MV-4-11 (cell line): Measurements from ENCODE around the gene ARHGEF26.

ENCODE experiments used
- DNase-seq: peaks from one replicate; lab custom pipeline; 2025; lab: John Stamatoyannopoulos, UW

ARHGEF26 gene

DNA sequence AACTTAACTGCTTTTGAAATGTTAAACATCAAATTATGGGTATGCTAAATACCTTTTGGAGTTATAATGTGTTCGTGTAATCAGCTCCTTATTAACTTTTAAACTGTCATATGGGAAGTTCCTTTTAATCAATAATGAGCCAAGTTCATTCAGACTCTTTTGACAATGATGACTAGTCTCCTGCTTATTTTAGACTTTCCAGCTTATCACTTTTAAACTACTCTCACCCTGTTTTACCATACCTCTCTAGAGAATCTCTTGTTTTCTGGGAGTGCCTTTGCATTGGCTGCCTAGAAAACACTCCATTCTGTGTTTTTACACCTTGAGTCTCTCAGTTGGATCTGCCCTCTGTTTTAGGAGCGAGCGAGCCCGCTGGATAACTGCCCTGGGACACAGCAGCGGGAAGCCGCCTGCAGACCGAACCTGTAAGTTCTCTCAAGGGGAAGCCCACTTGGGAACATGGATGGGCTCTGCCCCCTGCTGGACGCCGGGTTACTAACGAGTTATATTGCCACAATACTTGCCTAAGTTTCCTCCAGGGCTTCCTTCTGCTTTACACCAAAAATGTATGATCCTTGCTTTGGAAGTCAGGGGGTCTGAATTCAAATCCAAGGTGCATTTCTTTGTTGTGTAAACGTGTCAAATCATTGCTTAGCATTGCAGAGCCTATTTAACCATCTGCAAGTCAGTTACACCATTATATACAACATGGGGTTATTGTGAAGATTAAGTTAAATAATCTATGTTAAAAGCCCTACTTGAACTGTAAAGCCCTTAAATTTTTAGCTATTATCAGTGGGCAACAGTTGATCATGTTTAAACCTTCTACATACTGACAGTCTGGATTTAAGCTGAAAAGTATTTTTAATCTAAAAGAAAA lies 131.8 kb downstream of the ARHGEF26 start:
- peak; percentile 70 for DNase-seq

GRCh38 chr3:154254527-154254926 lies 133.3 kb downstream of the ARHGEF26 start:
- DNase-seq, result no peak

DNA sequence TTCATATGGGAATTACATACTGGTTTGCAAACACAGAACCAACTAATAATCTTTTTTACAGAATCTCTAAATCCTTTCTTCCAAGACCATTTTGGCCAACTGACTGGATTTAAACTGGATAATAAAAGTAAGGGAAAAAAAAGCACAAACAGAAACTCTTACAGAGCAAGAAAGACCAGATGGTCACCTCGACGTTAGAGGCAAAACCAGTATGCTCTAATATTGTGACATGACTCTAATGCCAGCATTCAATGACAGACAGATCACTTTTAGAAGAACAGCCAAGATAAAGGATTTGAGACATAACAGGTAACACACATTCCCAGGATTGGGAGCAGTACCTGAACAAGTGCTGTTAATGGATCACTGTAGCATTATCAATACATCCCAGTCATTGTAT lies 152.2 kb downstream of the ARHGEF26 start:
- no peak for DNase-seq

- DNase-seq, result no peak
These were observed 153.2 kb downstream of the ARHGEF26 start for GRCh38 chr3:154274348-154274747.

GRCh38 chr3:154275292-154275691 lies 154.1 kb downstream of the ARHGEF26 start:
- DNase-seq, result no peak

DNA sequence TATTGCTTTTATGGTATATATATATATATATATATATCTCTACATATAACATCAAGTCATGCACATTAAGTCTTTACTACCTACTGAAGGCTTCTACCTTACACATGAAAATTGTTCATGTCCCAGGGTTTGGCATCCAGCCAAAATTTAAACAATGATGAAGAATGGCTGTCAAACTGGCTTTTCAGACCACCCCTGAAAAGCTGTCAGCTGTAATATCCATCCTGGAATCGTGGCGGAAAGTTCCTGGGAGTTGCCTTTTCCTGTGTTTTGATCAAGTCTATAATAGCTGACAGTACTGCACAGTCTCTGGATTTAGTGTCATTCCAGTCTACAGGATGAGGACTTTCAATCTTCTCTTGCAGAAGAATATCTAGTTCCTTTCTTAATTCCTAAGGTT lies 154.8 kb downstream of the ARHGEF26 start:
- DNase-seq, result no peak

DNA sequence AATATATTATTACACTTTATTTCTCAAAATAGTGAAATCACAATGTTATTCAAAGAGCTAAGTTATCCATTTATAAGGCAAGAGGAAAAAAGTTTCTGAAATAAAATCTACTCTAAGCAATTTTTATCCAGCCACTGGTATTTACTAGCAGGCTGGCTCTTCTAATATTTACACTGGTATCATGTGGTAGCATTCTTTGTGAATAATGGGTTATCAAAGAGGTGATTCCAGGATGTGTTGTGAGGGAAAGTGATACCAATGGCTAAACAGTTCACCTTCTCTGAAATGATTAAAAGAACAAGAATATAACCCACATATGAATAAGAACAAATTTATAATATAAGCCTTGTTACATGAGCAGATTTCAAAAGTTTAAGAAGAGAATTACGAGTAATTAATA lies 159.0 kb downstream of the ARHGEF26 start:
- DNase-seq, result no peak

DNA sequence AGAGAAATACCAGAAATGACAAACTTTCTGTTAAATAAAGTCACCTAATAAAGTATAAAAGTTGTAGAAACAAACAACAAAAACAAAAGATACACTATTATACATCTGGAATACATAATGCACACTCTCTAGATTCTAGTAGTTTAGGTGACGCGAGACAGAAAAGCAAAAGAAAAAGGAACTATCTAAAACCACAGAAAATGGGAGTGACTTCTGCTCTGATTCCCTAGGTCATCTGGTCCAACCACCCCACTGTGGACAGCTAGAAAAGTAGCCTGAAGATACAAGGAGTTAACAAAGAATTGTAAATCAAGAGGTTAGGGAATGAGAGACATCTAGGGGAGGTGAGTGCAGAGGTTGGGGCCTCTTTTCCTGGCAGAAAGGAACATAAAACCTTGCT lies 164.0 kb downstream of the ARHGEF26 start:
- peak; percentile 60 for DNase-seq

DNA sequence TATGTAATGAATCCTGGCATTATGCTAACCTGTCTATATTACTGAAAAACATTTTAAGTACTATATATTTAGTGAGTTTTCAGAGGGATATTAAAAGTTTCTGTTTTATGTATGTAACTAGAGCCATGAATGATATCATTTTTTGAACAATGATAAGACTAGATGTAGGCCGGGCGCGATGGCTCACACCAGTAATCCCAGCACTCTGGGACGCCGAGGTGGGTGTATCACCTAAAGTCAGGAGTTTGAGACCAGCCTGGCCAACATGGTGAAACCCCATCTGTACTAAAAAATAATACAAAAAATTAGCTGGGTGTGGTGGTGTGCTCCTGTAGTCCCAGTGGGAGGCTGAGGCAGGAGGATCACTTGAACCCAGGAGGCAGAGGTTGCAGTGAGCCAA lies 169.0 kb downstream of the ARHGEF26 start:
- DNase-seq, result no peak

DNA sequence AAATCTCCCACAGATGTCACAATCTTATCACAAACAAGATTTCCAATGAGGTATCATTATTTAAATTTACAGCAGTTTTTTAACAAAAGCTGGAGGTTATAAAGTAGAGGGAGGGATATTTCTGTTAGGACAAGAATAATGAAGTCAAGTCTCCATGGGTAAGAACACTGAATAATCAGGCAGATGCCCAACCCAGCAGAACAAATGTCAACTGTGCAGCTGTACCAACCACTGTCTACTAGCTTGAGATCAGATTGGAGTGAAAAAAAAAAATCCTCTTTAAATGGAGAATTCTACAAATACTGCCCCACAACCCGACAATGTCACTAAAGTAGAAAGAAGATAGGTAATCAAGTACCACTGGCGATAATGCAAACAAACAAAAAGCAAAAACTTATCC lies 172.8 kb downstream of the ARHGEF26 start:
- DNase-seq, result no peak

DNA sequence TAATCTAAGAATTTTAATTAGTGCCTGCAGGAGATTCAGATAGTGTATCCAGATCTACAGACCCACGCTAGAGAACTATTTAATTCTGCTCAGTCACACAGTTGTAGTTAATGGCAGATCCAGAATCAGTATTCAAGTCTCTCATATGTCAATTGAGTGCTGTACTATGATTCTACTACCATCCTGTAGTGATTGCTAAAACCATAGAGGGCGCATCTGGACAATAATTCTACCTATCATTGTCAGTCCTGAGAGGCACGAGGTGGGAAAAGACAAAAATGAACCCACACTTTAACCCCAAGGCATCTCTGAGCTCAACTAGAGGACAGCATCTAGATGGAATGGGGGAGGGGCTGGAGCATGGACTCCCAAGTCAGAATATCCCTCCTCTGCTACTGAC lies 180.4 kb downstream of the ARHGEF26 start:
- DNase-seq, result no peak

DNA sequence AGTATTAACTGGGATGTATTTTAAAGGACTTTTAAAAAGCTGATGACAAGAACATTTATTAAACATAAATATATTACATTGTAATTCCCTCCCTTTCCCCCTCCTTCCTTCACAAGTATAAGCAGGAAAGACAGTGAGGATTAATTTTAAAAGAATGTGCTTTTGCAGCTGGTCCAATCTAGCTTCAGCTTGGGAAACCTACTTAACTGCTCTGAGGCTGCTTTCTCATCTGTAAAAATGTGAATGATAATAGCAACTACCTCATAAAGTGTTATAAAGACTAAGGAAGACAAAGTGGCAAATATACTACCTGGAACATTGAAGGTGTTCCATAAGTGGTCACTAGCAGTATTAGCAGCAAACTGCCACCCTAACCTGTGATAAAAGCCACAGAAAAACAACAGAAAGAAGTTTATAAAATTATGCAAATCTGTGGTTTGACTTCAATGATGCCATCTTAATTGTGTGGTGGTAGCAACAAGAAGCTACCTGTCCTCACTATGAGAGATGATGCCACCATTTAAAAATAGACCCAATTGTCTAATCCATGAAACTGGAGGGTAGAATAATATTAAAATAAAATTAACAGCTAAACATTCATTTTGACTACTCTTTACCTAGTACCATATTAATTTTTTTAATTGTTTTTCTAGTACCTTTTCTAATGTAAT lies 183.1 kb downstream of the ARHGEF26 start:
- no peak for DNase-seq

DNA sequence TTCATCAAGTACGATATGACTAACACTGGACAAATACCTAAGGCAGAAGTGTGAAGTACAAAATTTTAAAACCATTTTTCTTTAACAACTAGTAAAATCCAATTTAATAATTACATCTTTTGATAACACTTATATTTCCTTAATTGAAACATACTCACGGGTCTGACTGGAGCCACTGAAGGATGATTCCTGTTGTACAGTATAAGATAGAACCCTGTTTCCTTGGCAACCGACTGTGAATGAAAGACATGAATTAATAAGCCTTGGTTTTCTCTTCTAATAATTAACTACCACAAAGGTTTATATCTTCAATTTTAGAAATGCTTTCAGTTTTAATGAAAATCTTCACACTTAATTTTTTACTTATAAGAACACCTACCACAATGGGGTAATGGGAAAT lies 183.7 kb downstream of the ARHGEF26 start:
- DNase-seq, result no peak

DNA sequence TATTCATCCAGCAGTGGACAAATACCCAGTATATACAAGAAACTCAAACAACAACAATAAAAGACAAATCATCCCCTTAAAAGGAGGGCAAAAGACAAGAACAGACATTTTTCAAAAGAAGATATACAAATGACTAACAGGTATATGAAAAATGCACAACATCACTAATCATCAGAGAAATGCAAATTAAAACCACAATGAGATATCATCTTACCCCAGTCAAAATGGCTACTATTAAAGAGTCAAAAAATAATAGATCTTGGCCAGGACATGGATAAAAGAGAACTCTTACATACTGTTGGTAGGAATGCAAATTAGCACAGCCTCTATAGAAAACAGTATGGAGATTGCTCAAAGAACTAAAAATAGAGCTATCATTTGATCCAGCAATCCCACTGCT lies 186.2 kb downstream of the ARHGEF26 start:
- no peak for DNase-seq
